Stimulated activated CD4-positive, alpha-beta T cell treated with anti-CD3 and anti-CD28 coated beads, Interleukin-12 subunit alpha, Interleukin-12 subunit beta, amount 100 ng/mL, for 4 hours (primary cell): Measurements from ENCODE around the gene DEXI.

Source experiments
- DNase-seq: peaks from one replicate; pipeline ENCODE4 v3.0.0-alpha.2; 2020

The DEXI gene

GRCh38 chr16:10942352-10943063 is at the start of gene DEXI:
TSS of gene DEXI (minus strand) at chr16:10942468. CDS start at chr16:10942005, 463 bp downstream.
- peak; percentile 94 for DNase-seq

- no peak for DNase-seq
Observed at GRCh38 chr16:10990378-10990777, 48.1 kb upstream of the DEXI start.

GRCh38 chr16:10989559-10989958 is 47.3 kb upstream of the DEXI start:
- DNase-seq = no peak

- DNase-seq = no peak
Observed at GRCh38 chr16:10988879-10989278, 46.6 kb upstream of the DEXI start.

- DNase-seq = peak; percentile 64
Observed at GRCh38 chr16:10988164-10988803, 46.0 kb upstream of the DEXI start.

- DNase-seq = no peak
Observed at GRCh38 chr16:10987361-10988163, 45.3 kb upstream of the DEXI start.

GRCh38 chr16:10984509-10984908 is 42.2 kb upstream of the DEXI start:
- no peak for DNase-seq

GRCh38 chr16:10983159-10983558 is 40.9 kb upstream of the DEXI start:
- no peak for DNase-seq

- no peak for DNase-seq
Observed at GRCh38 chr16:10982465-10983150, 40.3 kb upstream of the DEXI start.

GRCh38 chr16:10981697-10982216 is 39.5 kb upstream of the DEXI start:
- peak; percentile 27 for DNase-seq

- DNase-seq = no peak
Observed at GRCh38 chr16:10980813-10981212, 38.5 kb upstream of the DEXI start.

- DNase-seq = no peak
Observed at GRCh38 chr16:10979717-10980601, 37.7 kb upstream of the DEXI start.

GRCh38 chr16:10978871-10979446 is 36.7 kb upstream of the DEXI start:
- no peak for DNase-seq

- no peak for DNase-seq
Observed at GRCh38 chr16:10978124-10978523, 35.9 kb upstream of the DEXI start.

- no peak for DNase-seq
Observed at GRCh38 chr16:10976634-10977033, 34.4 kb upstream of the DEXI start.

GRCh38 chr16:10972819-10973464 is 30.7 kb upstream of the DEXI start:
- DNase-seq = no peak

GRCh38 chr16:10972108-10972818 is 30.0 kb upstream of the DEXI start:
- no peak for DNase-seq

GRCh38 chr16:10971560-10971961 is 29.3 kb upstream of the DEXI start:
- no peak for DNase-seq

GRCh38 chr16:10970065-10970464 is 27.8 kb upstream of the DEXI start:
- DNase-seq = no peak

- no peak for DNase-seq
Observed at GRCh38 chr16:10969615-10970014, 27.3 kb upstream of the DEXI start.
